ENCODE measurements around the gene PRKCB. TPM values are rescaled to one million over a fixed set of nuclear protein-coding genes. Genes with fewer than 3 reads are reported as not detected.

PRKCB gene
- total RNA-seq, 4 donors from 2014 or later = 10.7 to 23.9 (median 18.2) TPM

DNA sequence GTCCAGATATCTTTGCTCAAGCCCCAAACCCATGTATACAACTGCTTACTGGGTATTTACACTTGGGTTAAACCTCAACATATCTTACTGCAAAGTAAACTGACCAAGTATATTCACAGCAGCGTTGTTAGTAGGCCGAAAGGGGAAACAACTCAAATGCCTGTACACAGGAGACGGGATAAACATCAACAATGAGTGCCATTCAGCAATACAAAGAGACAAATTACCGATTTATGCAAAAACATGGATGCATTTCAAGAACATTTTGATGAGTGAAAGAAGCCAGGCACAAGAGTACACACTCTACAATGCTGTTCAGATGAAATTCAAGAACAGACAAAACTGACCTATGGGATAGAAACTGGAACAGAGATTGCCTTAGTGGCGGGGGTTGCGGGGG is 284.0 kb downstream of the PRKCB start:
- no peak overlapping the region for H3K4me3 ChIP-seq
- no peak overlapping the region for H3K27ac ChIP-seq
- WGBS, 2 donors (ENCODE audit: low coverage in 1 of 2) = 70 to 82% methylated on average over 4 to 6 of the region's 6 CpGs
- TF ChIP-seq POLR2A (IDR thresholded peaks at IDR 0.05) (no peak), CTCF (IDR thresholded peaks at IDR 0.05) (no peak), POLR2AphosphoS5 (IDR thresholded peaks at IDR 0.05) (no peak), EP300 (IDR thresholded peaks at IDR 0.05) (no peak)
- H3K4me1 ChIP-seq = no peaks in the 10 kb centered on the region
- ATAC-seq = no peak
- no peaks in the 10 kb centered on the region for H3K36me3 ChIP-seq
- H3K27me3 ChIP-seq = no peaks in the 10 kb centered on the region
- H3K9me3 ChIP-seq = no peaks in the 10 kb centered on the region

- no peak overlapping the region for H3K27ac ChIP-seq
- no peaks in the 10 kb centered on the region for H3K36me3 ChIP-seq
- no peaks in the 10 kb centered on the region for H3K9me3 ChIP-seq
- WGBS, 2 donors (ENCODE audit: low coverage in 1 of 2) = 70 to 78% methylated on average over 1 of the region's 1 CpG
- TF ChIP-seq EP300 (IDR thresholded peaks at IDR 0.05) (no peak), POLR2AphosphoS5 (IDR thresholded peaks at IDR 0.05) (no peak), CTCF (IDR thresholded peaks at IDR 0.05) (no peak), POLR2A (IDR thresholded peaks at IDR 0.05) (no peak)
- no peak overlapping the region for H3K4me3 ChIP-seq
- no peak for ATAC-seq
- H3K27me3 ChIP-seq = no peaks in the 10 kb centered on the region
- no peaks in the 10 kb centered on the region for H3K4me1 ChIP-seq
Observed at GRCh38 chr16:24123275-24123674, 287.5 kb downstream of the PRKCB start.

DNA sequence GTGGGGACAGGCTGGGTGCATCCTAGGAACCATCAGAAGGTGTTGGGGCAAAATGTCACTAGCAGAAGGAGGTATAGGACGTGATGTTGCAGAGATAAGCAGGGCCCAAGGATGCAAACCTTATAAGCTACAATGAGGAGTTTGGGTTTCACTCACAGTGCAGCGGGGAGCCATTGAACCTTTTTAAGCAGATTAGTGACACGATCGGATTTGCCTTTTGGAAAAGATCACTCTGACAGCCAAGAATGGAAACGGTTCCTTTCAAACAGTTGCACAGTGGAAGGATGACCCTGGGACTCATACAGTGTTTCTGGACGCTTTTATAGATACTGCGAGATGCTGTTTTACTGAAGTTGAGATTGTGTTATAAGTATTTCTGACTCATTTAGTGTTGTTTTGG is 288.5 kb downstream of the PRKCB start:
- no peak for ATAC-seq
- no peak for TF ChIP-seq EP300 (IDR thresholded peaks at IDR 0.05)
- Histone ChIP-seq H3K27ac (no peak overlapping the region), H3K4me1 (no peaks in the 10 kb centered on the region), H3K4me3 (no peak overlapping the region), H3K9me3 (no peaks in the 10 kb centered on the region), H3K27me3 (no peaks in the 10 kb centered on the region), H3K36me3 (no peaks in the 10 kb centered on the region)
- WGBS, 2 donors (ENCODE audit: low coverage in 1 of 2) = 73 to 75% methylated on average over 7 of the region's 7 CpGs

DNA sequence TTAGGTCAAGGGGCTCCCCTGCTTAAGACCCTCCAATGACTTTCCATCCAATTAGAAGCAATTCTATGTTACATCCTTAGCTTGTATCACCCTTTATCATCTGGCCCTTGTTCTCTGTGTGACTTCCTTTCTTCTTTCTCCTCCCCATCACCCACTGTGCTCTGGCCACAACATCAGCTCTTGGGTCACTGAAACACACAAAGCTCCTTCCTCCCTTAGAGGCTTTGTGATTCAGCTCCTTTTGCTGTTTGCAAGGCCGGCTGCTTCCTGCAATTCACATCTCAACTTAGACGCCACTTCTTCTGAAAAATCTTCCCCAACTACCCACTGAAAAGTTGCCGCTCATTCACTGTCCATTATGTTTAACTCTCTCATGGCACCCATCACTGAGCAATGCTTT is 289.4 kb downstream of the PRKCB start:
- Histone ChIP-seq H3K4me3 (no peak overlapping the region), H3K27ac (no peak overlapping the region), H3K36me3 (no peaks in the 10 kb centered on the region), H3K27me3 (no peaks in the 10 kb centered on the region), H3K9me3 (no peaks in the 10 kb centered on the region), H3K4me1 (no peaks in the 10 kb centered on the region)
- whole genome bisulfite sequencing, 2 donors (ENCODE audit: low coverage in 1 of 2) = 47 to 66% methylated on average over 3 of the region's 3 CpGs
- TF ChIP-seq EP300 (IDR thresholded peaks at IDR 0.05) (no peak), POLR2AphosphoS5 (IDR thresholded peaks at IDR 0.05) (no peak), CTCF (IDR thresholded peaks at IDR 0.05) (no peak), POLR2A (IDR thresholded peaks at IDR 0.05) (no peak)
- no peak for ATAC-seq

GRCh38 chr16:24129412-24129918 is 293.7 kb downstream of the PRKCB start:
- 66 to 76% methylated on average over 4 of the region's 4 CpGs for WGBS, 2 donors (ENCODE audit: low coverage in 1 of 2)
- no peaks in the 10 kb centered on the region for H3K27me3 ChIP-seq
- no peak for TF ChIP-seq POLR2A (IDR thresholded peaks at IDR 0.05)
- TF ChIP-seq POLR2AphosphoS5 (IDR thresholded peaks at IDR 0.05) = no peak
- TF ChIP-seq CTCF (IDR thresholded peaks at IDR 0.05) = no peak
- TF ChIP-seq EP300 (IDR thresholded peaks at IDR 0.05) = no peak
- H3K27ac ChIP-seq = no peak overlapping the region
- H3K4me1 ChIP-seq = no peaks in the 10 kb centered on the region
- H3K9me3 ChIP-seq = no peaks in the 10 kb centered on the region
- no peak overlapping the region for H3K4me3 ChIP-seq
- ATAC-seq = no peak
- no peaks in the 10 kb centered on the region for H3K36me3 ChIP-seq

Measured in gastroesophageal sphincter (tissue), 4 donors.